ENCODE results near the gene PTK6.
"Not testable (repeated sequence)": the region's sequence is repeated elsewhere in the genome, so short reads cannot be mapped to it uniquely, and the experiment has no call there.

PTK6 gene

GRCh38 chr20:63536997-63537524, at the start of gene PTK6:
PTK6 (minus strand) TSS chr20:63537376; CDS start chr20:63537314, 62 bp downstream.
- no peak for DNase-seq

- DNase-seq, result no peak
Measured at GRCh38 chr20:63586797-63587196, 49.6 kb upstream of the PTK6 start.

GRCh38 chr20:63585616-63586565, 48.7 kb upstream of the PTK6 start:
- no peak for DNase-seq

- no peak for DNase-seq
Measured at GRCh38 chr20:63582382-63583063, 45.3 kb upstream of the PTK6 start.

- DNase-seq, result peak in 1 of 2 experiments; percentile 56
Measured at GRCh38 chr20:63580796-63581461, 43.8 kb upstream of the PTK6 start.

- no peak for DNase-seq
Measured at GRCh38 chr20:63579017-63579694, 42.0 kb upstream of the PTK6 start.

GRCh38 chr20:63578224-63579016, 41.2 kb upstream of the PTK6 start:
- DNase-seq, result no peak

GRCh38 chr20:63577317-63577894, 40.2 kb upstream of the PTK6 start:
- peak; percentile 12 to 74 for DNase-seq

GRCh38 chr20:63576311-63576710, 39.1 kb upstream of the PTK6 start:
- DNase-seq, result no peak

- no peak for DNase-seq
Measured at GRCh38 chr20:63574829-63575743, 37.9 kb upstream of the PTK6 start.

GRCh38 chr20:63574156-63574828, 37.1 kb upstream of the PTK6 start, which contains the start of gene HELZ2:
HELZ2 (minus strand) TSS chr20:63574239; CDS start chr20:63572385, 1,854 bp downstream.
- DNase-seq, result peak; percentile 38 to 80

- no peak for DNase-seq
Measured at GRCh38 chr20:63573647-63574131, 36.5 kb upstream of the PTK6 start.

GRCh38 chr20:63572788-63573646, 35.8 kb upstream of the PTK6 start:
- DNase-seq, result no peak

- DNase-seq, result no peak
Measured at GRCh38 chr20:63572071-63572787, 35.1 kb upstream of the PTK6 start.

- DNase-seq, result not testable (repeated sequence)
Measured at GRCh38 chr20:63571087-63571478, 33.9 kb upstream of the PTK6 start.

- DNase-seq, result no peak
Measured at GRCh38 chr20:63570281-63571086, 33.3 kb upstream of the PTK6 start.

Measured in NCI-H446 (cell line).